GM13976 (cell line): ENCODE measurements around the gene OSBPL3.

Experiments used
- DNase-seq: peaks from one replicate; pipeline ENCODE4 v3.0.0; 2012; ENCODE audit warnings: low spot score
- CTCF ChIP-seq: IDR thresholded peaks from 2 replicates; pipeline ENCODE4 v1.5.1; 2012; ENCODE audit warnings: borderline replicate concordance, mild to moderate bottlenecking; ENCODE audit not compliant: insufficient read depth; ENCODE audit errors: extremely low read depth, missing control alignments, control extremely low read depth
- in situ Hi-C: fragments of 300-500 bp; cut with MboI; formaldehyde crosslinking; loops from one replicate; pipeline ENCODE4 v1.12.0; 2022; ENCODE audit warnings: low sequenced_read_pairs, mixed read lengths, inconsistent platforms; ENCODE audit not compliant: unreplicated experiment

OSBPL3 gene

GRCh38 chr7:25005658-25006057 is 25.7 kb upstream of the OSBPL3 start:
- in situ Hi-C loops, result no loop called here

GRCh38 chr7:25002786-25003185 is 22.8 kb upstream of the OSBPL3 start:
- in situ Hi-C loops, result no loop called here
- no peak for DNase-seq
- no peak for TF ChIP-seq CTCF

More at GRCh38 chr7:25005658-25006057, 25.7 kb upstream of the OSBPL3 start:
- TF ChIP-seq CTCF, result no peak
- DNase-seq, result no peak

- DNase-seq, result no peak
- in situ Hi-C loops, result no loop called here
- no peak for TF ChIP-seq CTCF
Measured at GRCh38 chr7:24995466-24995865, 15.5 kb upstream of the OSBPL3 start.

GRCh38 chr7:24992314-24992713 is 12.3 kb upstream of the OSBPL3 start:
- in situ Hi-C loops, result no loop called here
- no peak for DNase-seq
- TF ChIP-seq CTCF, result no peak

- no peak for TF ChIP-seq CTCF
- no peak for DNase-seq
- in situ Hi-C loops, result no loop called here
Measured at GRCh38 chr7:24991353-24991752, 11.4 kb upstream of the OSBPL3 start.

GRCh38 chr7:24987331-24987842 is 7.4 kb upstream of the OSBPL3 start:
- no peak for DNase-seq
- no peak for TF ChIP-seq CTCF
- in situ Hi-C loops, result loop anchor here (10.0 kb wide), 2 partner anchors 77 to 163 kb away; no protein-coding TSS in a partner anchor
